HK-2 (cell line): ENCODE measurements around the gene PIK3C2B.

ENCODE experiments used
- DNase-seq: peaks from one replicate; pipeline ENCODE4 v3.0.0-alpha.2; 2018; ENCODE audit not compliant: unreplicated experiment

The PIK3C2B gene

DNA sequence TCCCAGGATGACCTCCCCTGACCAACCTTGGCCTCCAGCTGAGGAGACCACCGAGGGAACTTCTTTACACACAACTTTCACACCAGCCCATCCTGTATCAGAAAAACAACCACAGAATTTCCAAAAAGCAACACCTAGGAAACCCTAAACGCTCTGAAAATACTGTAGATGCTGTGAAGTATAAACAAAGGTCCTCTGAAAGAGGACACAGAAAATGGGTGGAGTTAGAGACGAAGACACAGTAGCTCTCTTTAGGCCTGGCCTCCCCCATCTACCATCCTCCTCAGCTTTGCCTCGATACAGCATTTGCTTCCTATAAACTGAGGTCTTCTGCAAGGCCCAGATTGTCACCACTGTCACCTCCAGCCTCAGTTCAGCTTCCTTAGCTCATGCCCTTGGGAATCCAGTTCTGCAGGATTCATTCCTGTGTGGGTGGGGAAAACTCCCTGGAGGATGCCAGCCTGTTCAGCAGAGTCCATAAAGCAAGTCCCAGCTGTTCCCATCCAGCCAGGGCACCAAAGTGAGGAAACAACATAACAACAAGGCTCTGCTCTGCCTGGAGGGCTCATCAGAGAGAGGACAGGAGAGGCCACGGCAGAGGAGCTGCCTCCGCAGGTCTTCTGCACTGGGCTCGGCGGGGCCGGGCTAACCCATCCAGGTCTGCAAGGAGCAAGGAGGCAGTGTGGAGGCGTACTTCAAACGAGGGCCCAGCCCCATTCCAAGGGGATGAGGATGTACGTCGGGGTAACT, 15.0 kb downstream of the PIK3C2B start:
- DNase-seq = no peak

GRCh38 chr1:204478921-204479320, 15.7 kb downstream of the PIK3C2B start:
- no peak for DNase-seq

- no peak for DNase-seq
Measured at GRCh38 chr1:204478172-204478899, 16.3 kb downstream of the PIK3C2B start.

DNA sequence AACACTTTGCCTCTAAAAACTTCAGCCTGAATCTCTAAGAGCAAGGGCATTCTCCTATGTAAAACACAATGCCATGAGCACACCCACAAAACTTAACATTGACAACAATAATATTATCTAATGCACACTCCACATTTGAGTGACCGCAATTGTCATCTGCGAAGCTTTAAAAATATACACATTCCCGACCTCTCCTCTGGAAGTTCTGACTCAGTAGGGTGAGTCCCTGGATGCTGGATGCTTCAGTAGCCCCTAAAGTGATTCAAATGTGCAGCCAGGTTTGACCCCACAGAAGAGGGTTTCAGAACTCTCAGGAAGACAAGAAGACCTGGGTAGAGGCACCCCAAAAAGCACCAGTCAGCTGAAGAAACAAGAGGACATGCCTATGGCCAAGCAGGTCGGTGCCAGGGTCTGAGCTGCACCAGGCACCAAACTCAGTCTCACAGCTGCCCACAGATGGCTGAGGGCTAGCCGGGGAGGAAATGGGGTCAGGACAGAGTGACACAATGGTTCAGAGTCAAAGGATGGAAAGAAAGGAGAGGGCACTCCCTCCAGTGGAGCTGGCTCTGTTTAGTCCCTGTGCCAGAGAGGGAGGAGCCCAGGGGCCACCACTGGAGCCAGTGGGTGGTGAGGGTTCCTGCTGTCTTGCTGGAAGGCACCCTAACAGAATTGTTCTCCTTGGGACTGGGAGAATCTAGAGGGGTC, 17.4 kb downstream of the PIK3C2B start:
- DNase-seq = no peak

DNA sequence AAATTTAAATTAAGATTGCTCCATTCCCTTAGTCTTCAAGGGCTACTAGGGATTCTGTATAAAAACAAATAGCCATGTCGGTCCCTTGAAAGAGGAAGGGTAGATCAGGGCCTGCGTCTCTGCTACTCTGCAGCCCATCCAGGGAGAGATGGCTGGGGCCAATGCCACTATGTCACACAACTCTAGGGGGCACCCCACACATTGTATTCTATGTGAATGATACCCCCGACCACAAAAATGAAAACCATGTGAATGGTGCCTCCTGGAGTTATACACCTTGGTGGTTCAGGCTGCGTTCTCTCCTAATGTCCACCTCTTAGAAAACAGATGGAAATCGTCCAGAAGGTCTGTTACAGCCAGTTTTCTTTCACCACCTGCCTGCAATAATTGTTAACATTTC, 18.0 kb downstream of the PIK3C2B start:
- DNase-seq = no peak

GRCh38 chr1:204475656-204476432, 18.8 kb downstream of the PIK3C2B start:
- DNase-seq = no peak

GRCh38 chr1:204473400-204473965, 21.1 kb downstream of the PIK3C2B start:
- no peak for DNase-seq

- DNase-seq = no peak
Measured at GRCh38 chr1:204472660-204473059, 21.9 kb downstream of the PIK3C2B start.

DNA sequence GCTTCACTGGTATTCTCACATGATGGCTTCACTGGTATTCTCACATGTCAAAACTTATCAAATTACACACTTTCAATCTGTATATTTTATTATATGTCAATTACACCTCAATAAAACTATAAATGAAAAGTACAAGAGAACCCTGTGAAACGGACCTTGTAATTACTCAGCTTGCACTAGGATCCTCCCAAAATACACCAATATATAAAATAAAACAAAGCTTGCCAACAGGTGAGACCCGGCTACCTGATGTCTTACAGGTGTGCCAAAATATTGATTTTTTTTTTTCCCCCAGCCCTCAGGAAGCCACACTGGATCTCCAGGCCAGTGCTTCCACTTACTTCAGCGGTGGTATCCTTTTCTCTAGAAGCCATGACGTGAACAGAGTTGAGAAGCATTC, 22.9 kb downstream of the PIK3C2B start:
- no peak for DNase-seq

DNA sequence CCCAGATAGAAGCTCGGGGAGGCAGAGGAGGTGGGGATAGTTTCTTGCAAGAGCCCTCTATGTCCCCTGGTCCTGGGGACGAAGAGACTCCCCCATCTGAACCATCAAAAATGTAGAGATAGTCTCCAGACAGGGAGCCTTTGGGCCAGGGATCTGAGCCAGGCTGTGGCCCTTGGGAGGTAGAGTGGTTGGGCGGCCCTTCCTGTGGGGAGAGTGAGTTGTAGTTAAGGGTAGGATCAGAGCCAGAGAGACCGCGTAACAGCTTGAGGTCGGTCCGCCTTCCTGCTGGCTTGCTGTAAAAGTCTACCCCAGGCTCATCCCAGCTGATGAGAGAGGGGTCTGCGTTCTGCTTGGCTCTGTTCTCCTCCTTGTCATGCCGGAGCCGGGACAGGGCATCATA, 25.3 kb downstream of the PIK3C2B start:
- DNase-seq = no peak

GRCh38 chr1:204468766-204469302, 25.8 kb downstream of the PIK3C2B start:
- no peak for DNase-seq

GRCh38 chr1:204468206-204468605, 26.4 kb downstream of the PIK3C2B start:
- DNase-seq = no peak

GRCh38 chr1:204466416-204467405, 27.9 kb downstream of the PIK3C2B start:
- no peak for DNase-seq

DNA sequence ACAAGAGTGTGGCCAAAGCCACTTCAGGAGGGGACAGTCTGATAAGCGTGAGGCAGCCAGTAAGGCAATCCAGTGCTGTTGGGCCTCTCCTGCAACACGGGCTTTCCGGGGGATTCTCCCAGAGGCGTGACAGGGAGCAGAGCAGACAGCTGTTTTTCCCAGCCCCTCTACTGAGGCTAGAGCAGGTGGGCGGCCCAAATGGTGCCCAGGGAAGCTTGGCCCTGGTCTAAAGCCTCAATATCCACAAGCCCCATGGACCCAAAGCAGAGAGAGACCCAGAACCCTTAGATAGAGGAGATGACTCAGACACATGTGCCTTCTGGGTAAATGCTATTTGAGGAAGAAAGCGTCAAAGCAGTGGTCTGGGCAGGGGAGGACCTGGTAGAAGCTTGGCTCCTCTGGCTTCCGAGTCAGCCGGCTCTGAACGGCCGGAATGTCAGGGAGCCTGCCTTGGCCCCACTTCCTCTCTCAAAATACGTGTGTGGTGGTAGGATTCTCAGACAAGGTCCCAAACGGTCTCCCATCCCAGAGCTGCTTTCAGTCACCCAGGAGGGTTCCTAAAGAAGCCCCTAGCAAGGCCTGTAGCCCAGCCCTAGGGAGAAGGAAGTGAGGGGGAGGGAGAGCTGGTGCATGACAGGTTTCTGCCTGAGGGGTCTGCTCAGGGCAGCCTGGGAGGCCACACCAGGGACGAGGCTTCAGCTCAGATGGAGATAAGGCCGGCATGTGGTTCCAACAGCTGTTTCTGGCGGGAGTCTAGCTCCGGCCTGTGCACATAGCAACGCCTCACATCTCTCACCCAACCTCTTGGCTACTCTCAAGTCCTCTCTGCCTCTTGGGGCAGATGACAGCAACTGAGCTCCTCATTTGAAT, 28.8 kb downstream of the PIK3C2B start:
- DNase-seq = no peak

DNA sequence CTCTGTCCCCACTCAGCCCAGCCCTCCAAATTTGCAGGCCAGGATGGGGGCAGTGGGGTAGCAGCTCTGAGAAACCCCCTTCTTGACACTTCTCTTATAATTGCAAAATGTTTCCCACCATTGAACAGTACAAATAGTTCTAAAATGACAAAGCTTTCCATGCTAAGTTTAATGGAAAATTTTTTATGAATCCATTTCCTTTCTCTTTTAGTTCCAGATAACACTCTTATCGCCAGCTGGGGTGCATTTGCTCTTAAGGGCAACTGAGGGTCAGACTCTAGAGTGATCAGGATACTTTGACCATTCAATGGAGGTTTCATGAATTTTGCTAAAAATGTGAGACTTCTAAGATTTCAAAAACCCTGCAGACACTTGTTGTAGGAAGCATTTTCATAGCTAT, 29.9 kb downstream of the PIK3C2B start:
- DNase-seq = no peak

DNA sequence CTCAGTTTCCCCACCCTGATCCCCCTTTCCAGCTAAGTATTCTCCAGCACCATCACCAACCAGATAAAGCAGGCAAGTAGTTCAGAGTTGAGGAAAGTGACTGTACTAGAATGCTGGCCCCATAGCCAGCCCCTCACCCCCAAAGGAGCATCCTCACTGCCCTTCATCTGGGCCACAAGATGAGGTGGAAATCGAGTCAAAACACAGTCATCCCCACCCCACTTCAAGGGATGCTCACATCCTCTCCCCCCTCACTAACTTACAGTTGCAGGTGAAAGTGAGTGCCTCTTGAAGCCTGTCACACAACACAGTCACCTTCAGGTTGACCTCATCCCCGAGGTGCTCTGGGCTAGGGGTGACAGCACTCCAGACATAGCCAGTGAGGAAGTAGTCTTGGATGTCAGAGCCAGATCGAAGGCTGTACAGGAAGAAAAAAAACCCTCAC, 30.4 kb downstream of the PIK3C2B start:
- DNase-seq = no peak

DNA sequence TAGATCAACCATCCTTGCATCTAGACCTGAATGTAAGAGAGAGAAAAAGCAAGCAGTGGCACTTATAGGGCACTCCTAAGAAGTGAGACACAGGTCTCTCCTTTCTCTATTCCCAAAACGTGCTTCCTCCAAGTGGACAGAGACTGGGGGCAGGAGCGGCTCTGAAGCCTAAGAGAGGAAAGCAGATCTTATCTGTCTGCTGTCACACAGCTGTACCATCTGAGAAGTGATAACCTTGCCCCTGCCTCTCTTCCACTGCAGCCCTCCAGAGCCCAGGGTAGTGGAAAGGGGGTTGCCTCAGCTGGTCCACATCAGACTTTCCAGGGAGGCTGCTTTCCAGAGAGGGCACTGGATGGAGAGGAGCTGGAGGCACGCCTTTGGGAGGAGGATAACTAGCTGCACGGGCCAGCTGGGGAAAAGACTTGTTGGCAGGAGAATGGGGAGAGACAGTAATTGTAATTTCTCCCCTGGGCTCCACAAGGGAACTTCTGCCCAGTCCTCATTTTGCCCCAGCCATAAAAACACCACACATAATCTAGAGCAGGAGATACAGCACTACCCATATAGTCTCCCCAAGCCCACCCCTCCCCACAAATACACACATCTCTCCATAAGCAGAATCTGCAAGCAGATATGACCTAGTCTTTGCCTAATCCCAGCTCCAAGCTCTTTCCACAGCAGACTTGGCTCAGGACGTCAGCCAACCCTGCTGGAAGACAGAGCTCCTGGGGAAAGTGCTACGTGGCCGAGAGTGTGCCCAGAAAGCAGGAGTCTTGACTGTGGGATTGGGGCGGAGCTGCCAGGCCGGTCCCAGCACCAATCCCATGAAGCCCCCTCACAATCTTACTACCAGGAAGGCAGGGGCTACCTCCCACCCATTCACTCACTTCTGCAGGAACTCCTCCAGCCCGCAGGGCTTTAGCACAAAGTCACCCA, 31.2 kb downstream of the PIK3C2B start:
- no peak for DNase-seq

DNA sequence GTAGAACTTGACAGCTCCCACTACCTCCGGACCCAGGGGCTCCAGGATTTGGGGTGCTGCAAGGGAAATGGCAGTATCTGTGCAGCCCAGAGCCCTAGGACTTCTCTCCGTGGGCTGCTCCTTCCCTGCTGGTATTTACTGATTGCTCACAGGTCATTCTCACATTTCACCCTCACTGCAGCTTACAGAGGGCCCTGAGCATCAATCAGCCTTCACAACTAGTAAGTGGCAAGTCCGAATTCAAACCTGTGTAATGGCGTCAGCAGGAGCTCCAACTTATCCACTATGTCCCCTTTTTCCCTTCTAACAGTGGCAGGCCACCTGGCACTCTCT, 32.4 kb downstream of the PIK3C2B start:
- no peak for DNase-seq
